HL-60 (cell line): Measurements from ENCODE around the gene MYCBPAP.

Source experiments
- CTCF ChIP-seq: IDR thresholded peaks from one replicate; pipeline ENCODE4 v1.5.1; 2011; ENCODE audit warnings: low read length, control low read depth, inconsistent platforms; ENCODE audit not compliant: insufficient read depth
- GABPA ChIP-seq: IDR thresholded peaks from 2 replicates; pipeline ENCODE4 v1.6.1; 2012; ENCODE audit warnings: low read depth
- REST ChIP-seq: IDR thresholded peaks from 2 replicates; pipeline ENCODE4 v1.6.1; 2012; ENCODE audit warnings: low read depth; ENCODE audit not compliant: insufficient replicate concordance

GRCh38 chr17:50505591-50506130, 2.6 kb upstream of the MYCBPAP start:
- no peak for TF ChIP-seq CTCF
- no peak for TF ChIP-seq GABPA
- TF ChIP-seq REST = no peak
